ENCODE measurements around the gene GLP2R. TPM values are rescaled to one million over a fixed set of nuclear protein-coding genes. Genes with fewer than 3 reads are reported as not detected.

GLP2R gene
- total and polyA plus RNA-seq, 2 of the 8 experiments (the other 6 are each of a cell fraction or from before 2014, with no cell fraction given), result not detected

DNA sequence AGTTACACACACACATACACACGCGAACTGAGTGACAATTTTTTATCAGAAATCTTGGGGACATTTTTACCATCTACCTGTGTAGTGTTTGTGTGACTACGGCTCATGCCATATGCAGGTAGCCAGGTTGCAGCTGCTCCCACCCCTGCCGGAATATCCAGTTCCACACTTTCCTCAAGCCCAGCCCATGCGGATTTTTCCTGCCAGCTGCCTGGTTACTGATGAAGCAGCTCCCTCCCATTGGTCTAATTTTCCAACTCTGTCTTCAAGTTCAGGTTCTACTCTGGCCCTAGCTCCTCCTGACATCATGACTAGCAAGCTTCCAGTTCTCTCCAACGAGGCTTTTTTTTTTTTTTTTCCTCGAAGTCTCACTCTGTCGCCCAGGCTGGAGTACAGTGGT, 8.6 kb upstream of the GLP2R start:
- Histone ChIP-seq H4K5ac (ENCODE audit: insufficient read length, low read depth, low read length) (no peak overlapping the region), H3K36me3 (ENCODE audit: control insufficient read depth in 2 of 4, insufficient read depth in 4 of 4, low read length in 3 of 4) (no peaks in the 10 kb centered on the region), H3K56ac (replicated peaks; ENCODE audit: insufficient read length, low read depth, low read length) (no peak overlapping the region), H3K27ac (ENCODE audit: low read depth, low read length) (no peak overlapping the region), H3K9me3 (ENCODE audit: insufficient read depth in 2 of 2, low read depth in 1 of 2, low read length in 1 of 2) (no peaks in the 10 kb centered on the region), H2BK12ac (ENCODE audit: low read depth, low read length) (no peak overlapping the region), H2BK5ac (ENCODE audit: low read depth, low read length) (no peak overlapping the region), H4K20me1 (replicated peaks in 1 of 2; ENCODE audit: control insufficient read depth in 1 of 2, insufficient read depth in 2 of 2, low read length in 2 of 2) (peaks cover 0 to 2% of the 10 kb centered on the region in 2 experiments), H2BK15ac (ENCODE audit: low read length) (no peak overlapping the region), H3K18ac (ENCODE audit: extremely low read depth, low read length) (no peak overlapping the region), H2BK20ac (ENCODE audit: low read length) (no peak overlapping the region), H3K14ac (ENCODE audit: insufficient read length) (no peak overlapping the region), H3K79me1 (ENCODE audit: low read depth, low read length) (no peaks in the 10 kb centered on the region), H3K4ac (replicated peaks; ENCODE audit: insufficient read length, low read depth, low read length) (no peak overlapping the region), H4K91ac (replicated peaks; ENCODE audit: insufficient read length, low read length) (no peak overlapping the region), H3K4me3 (ENCODE audit: extremely low read depth in 1 of 4, insufficient read depth in 2 of 4, low read depth in 3 of 4, low read length in 4 of 4) (no peak overlapping the region), H2AK5ac (ENCODE audit: low read depth, low read length) (no peak overlapping the region; the same call in 1 of the 2 replicates), H3K79me2 (ENCODE audit: control insufficient read depth in 1 of 2, insufficient read depth in 2 of 2, low read length in 2 of 2) (no peaks in the 10 kb centered on the region), H3K23me2 (ENCODE audit: low read depth, low read length) (peaks cover 2% of the 10 kb centered on the region; the same call in 1 of the 2 replicates), H3K4me1 (replicated peaks in 1 of 4; ENCODE audit: control insufficient read depth in 3 of 4, insufficient read depth in 4 of 4, low read length in 3 of 4) (no peaks in the 10 kb centered on the region), H3K4me2 (ENCODE audit: insufficient read depth in 1 of 2, low read depth in 2 of 2, low read length in 2 of 2) (no peak overlapping the region), H2AFZ (ENCODE audit: low read length) (no peak overlapping the region), H3K23ac (ENCODE audit: insufficient read length) (no peak overlapping the region), H2BK120ac (replicated peaks; ENCODE audit: low read depth, low read length) (no peak overlapping the region), H3K9ac (replicated peaks in 1 of 4; ENCODE audit: extremely low read depth in 1 of 4, low read depth in 3 of 4, low read length in 3 of 4) (no peak overlapping the region), H4K8ac (ENCODE audit: extremely low read depth, insufficient read depth, low read length) (no peak overlapping the region), H3K27me3 (replicated peaks in 1 of 4; ENCODE audit: control insufficient read depth in 3 of 4, extremely low read depth in 1 of 4, insufficient read depth in 3 of 4, low read length in 3 of 4) (no peaks in the 10 kb centered on the region)
- ChIA-PET CTCF (ENCODE audit: partially characterized antibody) (interaction anchor here (0.9 to 1.8 kb wide), 4 partner anchors 9 to 72 kb away, joined by 3 to 8 read pairs (median 3); partner anchors contain the start of gene GLP2R), POLR2A (ENCODE audit: partially characterized antibody) (interaction anchor here (0.6 kb wide), 1 partner anchor 23 kb away, joined by 3 read pairs; no protein-coding TSS in a partner anchor)
- TF ChIP-seq RFX5 (IDR thresholded peaks at IDR 0.05; ENCODE audit: borderline replicate concordance, low read depth, low read length), result peak; percentile 97
- TF ChIP-seq ATF2 (IDR thresholded peaks at IDR 0.05; ENCODE audit: low read length), result no peak
- TF ChIP-seq RBBP5 (IDR thresholded peaks at IDR 0.05; ENCODE audit: borderline replicate concordance, low read depth, low read length), result no peak
- TF ChIP-seq EP300 (IDR thresholded peaks at IDR 0.05; ENCODE audit: borderline replicate concordance in 1 of 2, low read depth in 2 of 2, low read length in 2 of 2), result no peak
- peak; percentile 94 for TF ChIP-seq SP1 (IDR thresholded peaks at IDR 0.05; ENCODE audit: low read depth, low read length)
- no peak for TF ChIP-seq TBP (IDR thresholded peaks at IDR 0.05; ENCODE audit: low read depth, low read length)
- no peak for TF ChIP-seq HDAC6 (IDR thresholded peaks at IDR 0.05; ENCODE audit: low read depth, low read length)
- TF ChIP-seq RAD21 (IDR thresholded peaks at IDR 0.05 in 1 of 2, conservative IDR thresholded peaks at IDR 0.05 in 1 of 2; ENCODE audit: low read depth in 2 of 2, low read length in 2 of 2), result no peak
- no peak for TF ChIP-seq ZNF274 (IDR thresholded peaks at IDR 0.05; ENCODE audit: borderline replicate concordance, extremely low read depth, low read length)
- TF ChIP-seq CREB1 (IDR thresholded peaks at IDR 0.05), result peak; percentile 90
- TF ChIP-seq E2F6 (IDR thresholded peaks at IDR 0.05), result peak; percentile 20; the same call in 1 of the 2 replicates
- WGBS, 2 experiments (ENCODE audit: extremely low coverage in 1 of 2, insufficient coverage in 1 of 2, insufficient read length in 1 of 2, insufficient replicate concordance in 2 of 2, low coverage in 1 of 2, low lambda C conversion rate in 2 of 2, missing lambda C conversion rate in 1 of 2), result 71% methylated on average over 7 of the region's 8 CpGs; no CpG with 5 or more reads in 1 of the 2 experiments
- DNase-seq (ENCODE audit: low read depth in 1 of 2, low spot score in 2 of 2), result peak; percentile 3 to 61
- peak; percentile 63 for FAIRE-seq

All from H1 (cell line).